ENCODE measurements around the gene CTAG1A. TPM values are rescaled to one million over a fixed set of nuclear protein-coding genes. Genes with fewer than 3 reads are reported as not detected.
A peak's percentile ranks its signal among the peaks of the same experiment; 100 is the strongest.

Gene CTAG1A
- total and polyA plus RNA-seq, 9 of the 15 experiments (the other 6 are each of a cell fraction or from before 2014, with no cell fraction given), result 0.32 TPM; not detected in 8

- TF ChIP-seq CHD7 (IDR thresholded peaks at IDR 0.05; ENCODE audit: low read depth, low read length) (no peak), RBBP5 (IDR thresholded peaks at IDR 0.05; ENCODE audit: borderline replicate concordance, insufficient read depth, low read length, poor library complexity, severe bottlenecking) (peak; percentile 26), CTCFL (IDR thresholded peaks at IDR 0.05; ENCODE audit: borderline replicate concordance, insufficient read depth, low read depth, low read length, poor library complexity, severe bottlenecking) (no peak), SMARCA4 (IDR thresholded peaks at IDR 0.05) (peak; percentile 94), GTF2B (IDR thresholded peaks at IDR 0.05; ENCODE audit: extremely low read depth, insufficient read length) (no peak), ARID3A (IDR thresholded peaks at IDR 0.05; ENCODE audit: borderline replicate concordance, low read depth, low read length) (no peak)
These were observed 42.8 kb upstream of the CTAG1A start (continued) for GRCh38 chrX:154541896-154542722.
